ENCODE measurements around the gene NRG3. TPM values are rescaled to one million over a fixed set of nuclear protein-coding genes. Genes with fewer than 3 reads are reported as not detected.

The NRG3 gene
- total and polyA plus RNA-seq, 7 donors, result 0.03 to 0.10 TPM; not detected in 5

DNA sequence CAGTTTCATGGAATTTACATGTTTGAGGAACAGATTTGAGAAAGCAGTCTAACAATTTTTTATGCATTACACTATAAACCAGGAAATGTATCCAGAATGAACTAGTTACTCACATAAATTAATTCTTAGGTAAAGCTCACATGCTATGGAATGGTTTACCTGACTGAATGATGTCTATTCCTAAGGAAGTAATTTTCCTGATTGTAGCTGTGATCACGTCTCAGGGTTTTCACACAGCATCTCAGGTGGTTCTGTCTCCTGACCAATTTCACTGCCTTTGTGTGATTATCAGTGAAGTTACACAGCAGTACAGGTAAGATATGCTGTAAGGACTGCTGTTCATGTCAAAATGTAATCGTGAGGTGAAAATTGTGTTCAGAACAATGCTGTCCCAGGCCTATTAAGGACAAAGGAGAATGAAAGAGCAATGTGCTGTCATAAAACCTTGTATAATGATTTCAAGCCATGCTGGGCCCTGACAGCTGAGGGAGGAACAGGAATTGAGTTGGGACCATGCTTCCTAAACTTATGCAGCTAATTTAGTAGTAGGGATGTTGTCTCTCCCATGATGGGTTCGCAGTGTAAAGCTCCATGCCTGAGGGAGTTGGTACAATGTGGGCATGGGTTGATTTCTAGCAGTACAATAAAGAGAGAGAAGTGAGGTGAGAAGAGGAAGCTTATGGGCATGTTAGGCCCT lies 631.8 kb downstream of the NRG3 start:
- Histone ChIP-seq H3K27me3 (ENCODE audit: insufficient read depth in 3 of 3, low read length in 2 of 3) (peaks cover 0 to 3% (median 0%) of the 10 kb centered on the region in 3 donors), H3K36me3 (ENCODE audit: insufficient read depth in 1 of 2, low read depth in 1 of 2) (no peaks in the 10 kb centered on the region), H3K4me3 (no peak overlapping the region), H3K4me1 (no peaks in the 10 kb centered on the region), H3K9me3 (no peaks in the 10 kb centered on the region), H3K27ac (no peak overlapping the region)
- no peak for DNase-seq
- WGBS, 3 donors, result 75 to 80% (median 79%) methylated on average over 3 of the region's 3 CpGs
- TF ChIP-seq, protein P1, sequence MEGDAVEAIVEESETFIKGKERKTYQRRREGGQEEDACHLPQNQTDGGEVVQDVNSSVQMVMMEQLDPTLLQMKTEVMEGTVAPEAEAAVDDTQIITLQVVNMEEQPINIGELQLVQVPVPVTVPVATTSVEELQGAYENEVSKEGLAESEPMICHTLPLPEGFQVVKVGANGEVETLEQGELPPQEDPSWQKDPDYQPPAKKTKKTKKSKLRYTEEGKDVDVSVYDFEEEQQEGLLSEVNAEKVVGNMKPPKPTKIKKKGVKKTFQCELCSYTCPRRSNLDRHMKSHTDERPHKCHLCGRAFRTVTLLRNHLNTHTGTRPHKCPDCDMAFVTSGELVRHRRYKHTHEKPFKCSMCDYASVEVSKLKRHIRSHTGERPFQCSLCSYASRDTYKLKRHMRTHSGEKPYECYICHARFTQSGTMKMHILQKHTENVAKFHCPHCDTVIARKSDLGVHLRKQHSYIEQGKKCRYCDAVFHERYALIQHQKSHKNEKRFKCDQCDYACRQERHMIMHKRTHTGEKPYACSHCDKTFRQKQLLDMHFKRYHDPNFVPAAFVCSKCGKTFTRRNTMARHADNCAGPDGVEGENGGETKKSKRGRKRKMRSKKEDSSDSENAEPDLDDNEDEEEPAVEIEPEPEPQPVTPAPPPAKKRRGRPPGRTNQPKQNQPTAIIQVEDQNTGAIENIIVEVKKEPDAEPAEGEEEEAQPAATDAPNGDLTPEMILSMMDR (IDR thresholded peaks at IDR 0.05), result no peak
- intact Hi-C loops (cut with DNase I), result no loop called here
- ATAC-seq, result no peak

DNA sequence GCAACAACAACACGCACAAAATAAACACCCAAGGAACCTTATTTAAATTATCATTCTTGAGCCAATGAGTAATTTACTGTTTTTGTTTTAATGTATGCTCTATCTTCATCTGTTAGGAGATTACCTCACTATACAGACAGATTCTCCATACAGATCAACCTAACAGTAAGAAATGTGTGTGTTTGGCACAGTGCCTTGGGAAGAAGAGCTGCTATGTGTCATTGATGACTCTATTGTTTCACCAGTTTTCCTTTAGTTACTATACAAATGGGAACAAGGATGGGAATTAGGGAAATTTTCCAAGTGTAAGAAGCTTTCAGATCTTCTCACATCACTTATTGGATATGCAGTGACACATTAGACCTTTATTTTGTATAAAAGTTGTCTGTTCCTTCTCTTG lies 640.3 kb downstream of the NRG3 start:
- ATAC-seq (no peak), DNase-seq (no peak)
- intact Hi-C loops (cut with DNase I), result no loop called here
- Histone ChIP-seq H3K27ac (no peak overlapping the region), H3K27me3 (ENCODE audit: insufficient read depth in 3 of 3, low read length in 2 of 3) (no peaks in the 10 kb centered on the region), H3K36me3 (ENCODE audit: insufficient read depth in 1 of 2, low read depth in 1 of 2) (no peaks in the 10 kb centered on the region), H3K9me3 (no peaks in the 10 kb centered on the region), H3K4me3 (no peak overlapping the region), H3K4me1 (no peaks in the 10 kb centered on the region)
- WGBS, 3 donors, result 74 to 94% (median 83%) methylated on average over 1 of the region's 1 CpG
- TF ChIP-seq, protein P1 (IDR thresholded peaks at IDR 0.05), result no peak

DNA sequence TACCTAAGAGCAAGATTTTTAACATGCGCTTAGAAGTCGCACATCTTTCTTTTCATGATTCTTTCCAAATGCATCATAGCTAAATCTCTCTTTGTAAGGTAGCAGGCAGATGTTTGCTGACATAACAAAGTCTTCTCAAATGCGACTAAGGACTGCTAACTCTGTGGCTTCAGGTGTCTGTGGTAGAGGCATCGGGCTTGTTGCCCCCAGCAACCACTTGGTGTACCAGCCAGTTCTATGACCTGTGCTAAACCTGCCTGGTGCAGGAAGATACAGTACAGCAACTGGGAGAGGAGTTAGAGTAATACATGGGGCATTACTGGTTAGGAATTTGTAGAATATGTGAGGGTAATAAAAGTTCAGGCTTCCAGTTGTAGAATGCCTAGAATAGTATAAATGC lies 654.1 kb downstream of the NRG3 start:
- no peak overlapping the region for H3K4me3 ChIP-seq
- H3K4me1 ChIP-seq, result no peaks in the 10 kb centered on the region
- ATAC-seq, result no peak
- no peak overlapping the region for H3K27ac ChIP-seq
- WGBS, 3 donors, result 78 to 80% (median 80%) methylated on average over 4 of the region's 4 CpGs
- intact Hi-C loops (cut with DNase I), result no loop called here
- TF ChIP-seq, protein P1 (IDR thresholded peaks at IDR 0.05), result no peak
- H3K36me3 ChIP-seq (ENCODE audit: insufficient read depth in 1 of 2, low read depth in 1 of 2), result no peaks in the 10 kb centered on the region
- no peaks in the 10 kb centered on the region for H3K9me3 ChIP-seq
- no peak for DNase-seq
- H3K27me3 ChIP-seq (ENCODE audit: insufficient read depth in 3 of 3, low read length in 2 of 3), result no peaks in the 10 kb centered on the region

DNA sequence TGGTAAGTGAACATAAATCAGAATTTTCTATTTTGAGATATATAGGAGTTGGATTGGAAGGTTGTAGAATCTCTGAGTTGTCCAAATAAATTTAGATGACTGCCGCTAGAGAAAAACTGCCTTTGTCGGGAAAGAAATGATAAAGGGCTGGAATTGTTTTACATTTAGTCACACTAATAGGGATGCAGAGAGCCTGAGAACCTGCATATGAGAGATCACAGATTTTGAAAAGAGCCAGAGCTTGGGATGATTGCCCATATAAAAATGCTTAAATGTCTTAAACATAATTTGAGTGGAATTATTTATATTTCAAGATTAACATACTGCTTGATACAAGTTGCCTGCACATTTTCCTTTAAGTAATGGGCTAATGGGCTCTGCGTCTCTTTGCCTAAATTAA lies 660.5 kb downstream of the NRG3 start:
- H3K9me3 ChIP-seq, result no peaks in the 10 kb centered on the region
- no peak overlapping the region for H3K27ac ChIP-seq
- H3K27me3 ChIP-seq (ENCODE audit: insufficient read depth in 3 of 3, low read length in 2 of 3), result no peaks in the 10 kb centered on the region
- 87 to 96% (median 89%) methylated on average over 3 of the region's 3 CpGs for WGBS, 3 donors
- H3K4me1 ChIP-seq, result no peaks in the 10 kb centered on the region
- TF ChIP-seq, protein P1 (IDR thresholded peaks at IDR 0.05), result no peak
- intact Hi-C loops (cut with DNase I), result no loop called here
- H3K4me3 ChIP-seq, result no peak overlapping the region
- ATAC-seq (no peak), DNase-seq (no peak)
- H3K36me3 ChIP-seq (ENCODE audit: insufficient read depth in 1 of 2, low read depth in 1 of 2), result no peaks in the 10 kb centered on the region

DNA sequence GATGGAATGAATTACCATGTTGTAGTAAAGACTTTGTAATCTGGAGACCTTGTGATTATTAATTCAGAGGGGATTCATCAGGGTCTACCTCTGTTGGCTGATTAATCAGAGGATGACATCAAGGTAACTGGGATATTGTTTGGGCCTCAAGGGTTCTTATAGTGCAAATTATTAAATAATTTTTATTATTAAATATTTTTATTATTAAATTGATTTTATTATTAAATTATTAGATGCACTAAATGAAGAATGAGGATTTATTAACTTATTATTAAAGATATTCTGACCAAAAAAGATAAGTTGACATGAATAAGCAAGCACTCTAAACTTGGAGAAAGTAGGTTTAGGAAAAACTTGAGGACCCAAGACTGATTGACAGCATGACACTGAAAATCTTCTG lies 661.7 kb downstream of the NRG3 start:
- no peaks in the 10 kb centered on the region for H3K27me3 ChIP-seq (ENCODE audit: insufficient read depth in 3 of 3, low read length in 2 of 3)
- intact Hi-C loops (cut with DNase I), result no loop called here
- H3K27ac ChIP-seq, result no peak overlapping the region
- no peaks in the 10 kb centered on the region for H3K36me3 ChIP-seq (ENCODE audit: insufficient read depth in 1 of 2, low read depth in 1 of 2)
- H3K4me3 ChIP-seq, result no peak overlapping the region
- H3K4me1 ChIP-seq, result no peaks in the 10 kb centered on the region
- TF ChIP-seq, protein P1 (IDR thresholded peaks at IDR 0.05), result no peak
- H3K9me3 ChIP-seq, result no peaks in the 10 kb centered on the region
- no peak for ATAC-seq
- DNase-seq, result no peak
